Kidney epithelial cell (primary cell): ENCODE results near the gene PSMA8. TPM values are rescaled to one million over a fixed set of nuclear protein-coding genes. Genes with fewer than 3 reads are reported as not detected.

Experiments used
- DNase-seq: peaks from one replicate; pipeline ENCODE4 v3.0.0-alpha.2; 2010; ENCODE audit warnings: low read depth
- H3K27me3 ChIP-seq: 2 replicates; pipeline ENCODE4 v1.6.0; 2011; ENCODE audit warnings: low read length; ENCODE audit not compliant: control insufficient read depth, insufficient read depth
- H3K36me3 ChIP-seq: 2 replicates; pipeline ENCODE4 v1.5.1; 2011; ENCODE audit warnings: low read length; ENCODE audit not compliant: control insufficient read depth, insufficient read depth
- H3K4me3 ChIP-seq: 2 replicates; pipeline ENCODE4 v1.5.1; 2011; ENCODE audit warnings: low read depth, mild to moderate bottlenecking, control low read depth, low read length
- total RNA-seq: library from RNA; depleted of rRNA; stranded (reverse); fragments of >200 nt; gene quantifications from 2 replicates; pipeline ENCODE4 v1.2.3, GENCODE V29; 2015
- TF ChIP-seq, protein P1 (sequence below): IDR thresholded peaks from 2 replicates; pipeline ENCODE4 v1.5.1; 2011; ENCODE audit warnings: mild to moderate bottlenecking, moderate library complexity, low read length, control low read depth, inconsistent platforms; ENCODE audit not compliant: insufficient read depth, poor library complexity, severe bottlenecking

The PSMA8 gene
- total RNA-seq, 1 donor from 2014 or later: not detected

DNA sequence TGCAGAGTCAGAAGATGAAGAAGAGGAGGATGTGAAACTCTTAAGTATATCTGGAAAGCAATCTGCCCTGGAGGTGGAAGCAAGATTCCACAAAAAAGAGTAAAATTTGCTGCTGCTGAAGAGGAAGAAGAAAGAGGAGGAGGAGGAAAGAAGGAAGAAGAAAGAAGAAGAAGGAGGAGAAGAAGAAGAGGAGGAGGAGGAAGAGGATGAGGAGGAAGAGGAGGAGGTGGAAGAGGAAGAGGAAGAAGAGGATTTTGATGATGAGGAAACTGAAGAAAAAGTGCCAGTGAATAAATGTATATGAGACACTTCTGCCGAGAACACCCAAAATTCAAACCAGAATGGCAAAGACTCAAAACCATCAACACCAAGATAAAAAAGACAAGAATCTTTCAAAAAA, 71.6 kb downstream of the PSMA8 start:
- DNase-seq: no peak
- TF ChIP-seq, protein P1, sequence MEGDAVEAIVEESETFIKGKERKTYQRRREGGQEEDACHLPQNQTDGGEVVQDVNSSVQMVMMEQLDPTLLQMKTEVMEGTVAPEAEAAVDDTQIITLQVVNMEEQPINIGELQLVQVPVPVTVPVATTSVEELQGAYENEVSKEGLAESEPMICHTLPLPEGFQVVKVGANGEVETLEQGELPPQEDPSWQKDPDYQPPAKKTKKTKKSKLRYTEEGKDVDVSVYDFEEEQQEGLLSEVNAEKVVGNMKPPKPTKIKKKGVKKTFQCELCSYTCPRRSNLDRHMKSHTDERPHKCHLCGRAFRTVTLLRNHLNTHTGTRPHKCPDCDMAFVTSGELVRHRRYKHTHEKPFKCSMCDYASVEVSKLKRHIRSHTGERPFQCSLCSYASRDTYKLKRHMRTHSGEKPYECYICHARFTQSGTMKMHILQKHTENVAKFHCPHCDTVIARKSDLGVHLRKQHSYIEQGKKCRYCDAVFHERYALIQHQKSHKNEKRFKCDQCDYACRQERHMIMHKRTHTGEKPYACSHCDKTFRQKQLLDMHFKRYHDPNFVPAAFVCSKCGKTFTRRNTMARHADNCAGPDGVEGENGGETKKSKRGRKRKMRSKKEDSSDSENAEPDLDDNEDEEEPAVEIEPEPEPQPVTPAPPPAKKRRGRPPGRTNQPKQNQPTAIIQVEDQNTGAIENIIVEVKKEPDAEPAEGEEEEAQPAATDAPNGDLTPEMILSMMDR: no peak
- Histone ChIP-seq H3K4me3 (no peak overlapping the region), H3K36me3 (no peaks in the 10 kb centered on the region), H3K27me3 (no peaks in the 10 kb centered on the region)

DNA sequence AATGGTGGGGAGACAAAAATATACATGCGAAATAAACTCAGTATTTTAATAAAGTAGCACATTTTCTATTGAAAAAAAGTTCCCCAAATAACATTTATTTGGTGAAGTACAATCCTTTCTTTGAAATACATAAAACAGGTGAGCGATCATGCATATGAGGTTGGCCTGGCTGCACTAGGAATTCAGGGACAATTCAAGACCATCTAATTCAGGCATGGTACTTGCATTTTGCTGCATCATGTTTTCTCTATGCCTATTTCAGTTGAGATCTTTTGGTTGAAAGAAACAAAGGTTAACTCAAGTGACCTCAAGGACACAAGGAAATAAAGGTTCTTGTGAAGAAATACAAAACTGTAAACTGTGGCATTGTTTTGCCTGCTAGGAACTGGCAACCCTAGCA, 72.8 kb downstream of the PSMA8 start:
- Histone ChIP-seq H3K4me3 (no peak overlapping the region), H3K27me3 (no peaks in the 10 kb centered on the region), H3K36me3 (no peaks in the 10 kb centered on the region)
- TF ChIP-seq, protein P1: no peak
- DNase-seq: no peak

DNA sequence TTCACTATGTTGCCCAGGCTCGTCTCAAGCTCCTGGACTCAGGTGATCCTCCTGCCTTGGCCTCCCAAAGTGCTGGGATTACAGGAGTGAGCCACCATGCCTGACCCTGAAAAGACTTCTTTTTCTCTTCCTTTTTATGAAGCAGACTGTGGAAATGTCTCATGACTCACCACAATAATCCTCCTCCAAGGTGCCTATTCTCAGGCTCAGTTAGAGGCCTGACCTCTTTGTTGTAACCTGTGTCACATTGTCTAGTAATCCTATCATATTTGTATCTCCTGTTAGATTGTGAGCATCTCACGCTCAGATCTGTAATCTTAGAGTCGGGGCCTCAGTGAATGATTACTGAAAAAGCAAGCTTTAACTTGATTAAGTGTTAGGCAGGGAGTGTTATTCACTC, 74.3 kb downstream of the PSMA8 start:
- no peak for DNase-seq
- H3K27me3 ChIP-seq: no peaks in the 10 kb centered on the region
- TF ChIP-seq, protein P1: no peak
- no peak overlapping the region for H3K4me3 ChIP-seq
- H3K36me3 ChIP-seq: no peaks in the 10 kb centered on the region

DNA sequence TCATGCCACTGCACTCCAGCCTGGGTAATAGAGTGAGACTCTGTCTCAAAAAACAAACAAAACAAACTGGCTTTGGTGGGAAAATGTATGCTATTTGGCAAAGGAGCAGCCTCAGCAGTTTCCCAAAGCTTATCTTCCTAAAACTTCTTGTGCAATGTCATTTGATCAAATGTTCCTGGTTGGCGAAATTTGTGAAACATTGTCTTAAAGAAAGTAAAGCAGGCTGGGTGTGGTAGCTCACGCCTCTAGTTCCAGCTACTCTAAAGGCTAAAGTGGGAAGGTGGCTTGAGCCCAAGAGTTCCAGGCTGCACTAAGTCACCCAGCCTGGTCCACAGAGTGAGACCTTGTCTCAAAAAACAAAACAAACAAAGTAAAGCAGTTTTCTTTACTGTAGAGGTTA, 75.3 kb downstream of the PSMA8 start:
- H3K36me3 ChIP-seq: no peaks in the 10 kb centered on the region
- no peaks in the 10 kb centered on the region for H3K27me3 ChIP-seq
- TF ChIP-seq, protein P1: no peak
- DNase-seq: no peak
- H3K4me3 ChIP-seq: no peak overlapping the region

DNA sequence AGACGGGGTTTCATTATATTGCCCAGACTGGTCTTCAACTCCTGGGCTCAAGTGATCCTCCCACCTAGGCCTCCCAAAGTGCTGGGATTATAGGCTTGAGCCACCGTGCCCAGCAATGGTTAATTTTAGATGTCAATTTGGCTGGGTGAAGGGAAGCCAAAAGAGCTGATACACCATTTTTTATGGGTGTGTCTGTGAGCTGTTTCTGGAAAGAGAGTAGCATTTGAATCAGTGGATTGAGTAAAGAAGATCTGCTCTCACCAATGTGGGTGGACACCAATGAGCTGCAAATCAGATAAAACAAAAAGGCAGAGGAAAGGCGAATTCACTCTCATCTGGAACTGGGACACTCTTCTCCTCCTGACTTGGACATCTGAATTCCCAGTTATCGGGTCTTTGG, 76.5 kb downstream of the PSMA8 start:
- no peak overlapping the region for H3K4me3 ChIP-seq
- H3K36me3 ChIP-seq: no peaks in the 10 kb centered on the region
- DNase-seq: no peak
- TF ChIP-seq, protein P1: no peak
- H3K27me3 ChIP-seq: no peaks in the 10 kb centered on the region

DNA sequence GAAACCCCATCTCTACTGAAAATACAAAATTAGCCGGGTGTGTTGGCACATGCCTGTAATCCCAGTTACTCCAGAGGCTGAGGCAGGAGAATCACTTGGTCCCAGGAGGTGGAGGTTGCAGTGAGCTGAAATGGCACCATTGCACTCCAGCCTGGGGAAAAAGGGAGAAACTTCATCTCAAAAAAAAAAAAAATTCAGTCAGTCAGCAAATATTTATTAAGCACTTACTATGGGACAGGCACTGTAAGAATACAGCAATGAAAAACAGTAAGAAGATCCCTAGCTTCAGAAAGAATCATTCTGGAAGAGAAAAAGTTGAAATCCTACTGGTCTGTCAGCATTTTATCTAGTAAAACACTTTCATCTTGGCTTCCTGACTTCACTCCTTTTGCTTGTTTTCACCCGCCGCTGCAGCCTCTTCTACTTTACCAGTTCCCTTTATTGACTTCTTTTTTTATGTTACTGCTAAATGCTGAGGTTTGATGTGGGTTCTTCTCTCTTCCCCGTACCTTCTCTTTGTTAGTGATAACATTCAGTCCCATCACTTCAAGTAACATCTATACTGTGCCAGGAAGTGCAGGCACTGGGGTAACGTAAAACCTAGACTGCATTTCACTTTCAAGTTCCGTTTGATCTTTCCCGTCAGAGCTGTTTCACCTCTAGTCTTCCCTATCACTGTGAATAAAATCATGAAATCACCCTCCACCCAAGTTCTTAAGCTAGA, 81.7 kb downstream of the PSMA8 start:
- TF ChIP-seq, protein P1: no peak
- no peak for DNase-seq
- no peaks in the 10 kb centered on the region for H3K36me3 ChIP-seq

More for the DNA sequence above, 81.7 kb downstream of the PSMA8 start:
- no peak overlapping the region for H3K4me3 ChIP-seq
- H3K27me3 ChIP-seq: no peaks in the 10 kb centered on the region
